Occipital lobe (tissue), 2 donors: ENCODE data around the gene CCSER1. TPM values are rescaled to one million over a fixed set of nuclear protein-coding genes. Genes with fewer than 3 reads are reported as not detected.
"Not testable (repeated sequence)": the region's sequence is repeated elsewhere in the genome, so short reads cannot be mapped to it uniquely, and the experiment has no call there.

Source experiments
- DNase-seq: peaks from one replicate; lab custom pipeline; 2025; lab: John Stamatoyannopoulos, UW
- total RNA-seq: library from RNA; depleted of rRNA; stranded (reverse); fragments of >200 nt; gene quantifications from one replicate; pipeline ENCODE4 v1.2.3, GENCODE V29; 2014

The CCSER1 gene
- total RNA-seq, 1 donor from 2014 or later = 246 TPM

DNA sequence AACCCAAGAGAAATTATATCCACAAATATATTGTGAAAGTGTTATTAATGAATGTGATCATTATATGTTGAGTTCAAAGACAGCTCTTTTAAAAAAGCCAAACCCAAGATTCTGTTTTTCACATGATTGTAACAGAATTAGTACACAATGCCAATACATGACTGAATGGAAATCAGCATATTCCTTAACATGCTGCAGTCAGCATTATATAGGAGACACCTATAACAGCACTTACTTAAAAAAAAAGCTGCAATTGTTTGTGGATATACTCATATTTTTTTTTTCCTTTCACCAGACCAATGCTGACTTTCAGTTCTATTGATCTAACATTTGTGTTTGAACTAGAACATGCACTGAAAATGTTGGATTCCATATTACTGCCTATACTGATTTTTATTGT, 165.2 kb downstream of the CCSER1 start:
- no peak for DNase-seq

DNA sequence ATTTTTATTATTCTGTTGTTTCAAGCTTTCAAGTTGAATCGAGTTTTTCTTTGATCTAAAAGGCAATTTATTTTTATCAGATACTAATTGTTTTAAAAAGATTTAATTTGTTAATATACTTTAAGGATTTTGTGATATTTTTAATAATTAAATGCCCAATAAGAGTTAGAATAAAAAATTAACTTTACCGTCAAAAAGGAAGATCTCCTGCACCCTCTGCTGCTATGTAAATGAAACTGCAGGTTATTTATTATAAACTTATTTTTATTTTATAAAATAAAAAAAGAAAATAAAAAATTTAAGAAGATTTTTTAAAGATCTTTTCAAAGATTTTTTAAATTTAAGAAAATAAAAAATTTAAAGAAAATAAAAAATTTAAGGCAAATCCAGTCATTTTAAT, 166.1 kb downstream of the CCSER1 start:
- DNase-seq = no peak

DNA sequence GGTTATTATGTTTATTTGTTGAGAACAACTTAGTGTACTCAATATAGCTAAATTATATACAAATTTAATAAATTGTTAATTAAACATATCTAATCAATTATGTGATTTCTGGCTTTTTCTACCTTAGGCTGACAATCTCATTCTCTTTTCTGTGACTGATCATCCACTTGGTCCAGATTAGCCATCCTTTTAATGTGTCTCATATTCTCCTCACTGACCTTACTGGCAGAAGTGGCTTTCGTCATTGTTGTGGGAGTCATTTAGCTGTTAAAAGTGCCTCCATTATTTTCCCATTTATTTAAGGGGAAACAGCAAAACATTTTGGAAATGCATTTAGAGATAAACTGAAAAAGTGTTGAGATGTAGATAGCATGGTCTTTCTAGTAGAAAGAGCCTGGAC, 172.2 kb downstream of the CCSER1 start:
- DNase-seq = no peak

DNA sequence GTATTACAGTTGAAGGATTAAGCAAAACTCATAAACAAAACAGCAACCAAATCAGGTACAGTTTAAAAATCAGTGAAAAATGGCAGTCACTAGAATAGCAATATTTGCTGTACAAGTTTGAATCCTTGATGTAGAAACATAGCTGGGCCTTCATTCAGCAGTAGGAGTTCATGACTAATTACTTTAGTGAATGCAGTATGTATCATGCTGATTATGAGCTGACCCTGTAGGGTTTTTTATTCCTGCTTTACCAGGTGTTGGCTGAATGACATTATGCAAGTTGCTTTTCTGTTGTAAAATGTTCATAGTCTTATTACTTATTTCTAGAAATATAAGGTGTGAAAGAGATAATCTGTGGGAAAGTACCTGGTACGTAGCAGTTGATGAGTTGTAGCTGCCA, 179.6 kb downstream of the CCSER1 start:
- DNase-seq = no peak

DNA sequence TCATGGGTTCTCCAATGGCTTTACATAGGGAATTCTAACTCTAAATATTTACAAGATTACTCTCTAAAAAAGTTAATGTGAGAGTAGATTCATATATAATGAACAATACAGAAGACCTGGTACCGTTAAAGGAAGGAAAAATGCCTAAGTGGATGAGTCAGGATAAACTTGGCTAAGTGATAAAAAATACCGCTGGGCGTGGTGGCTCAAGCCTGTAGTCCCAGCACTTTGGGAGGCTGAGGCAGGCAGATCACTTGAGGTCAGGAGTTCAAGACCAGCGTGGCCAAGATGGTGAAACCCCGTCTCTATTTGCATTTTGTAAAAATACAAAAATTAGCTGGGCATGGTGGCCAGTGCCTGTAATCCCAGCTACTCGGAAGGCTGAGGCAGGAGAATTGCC, 189.9 kb downstream of the CCSER1 start:
- DNase-seq = not testable (repeated sequence)

- no peak for DNase-seq
These were observed 190.6 kb downstream of the CCSER1 start for GRCh38 chr4:90317785-90318184.

DNA sequence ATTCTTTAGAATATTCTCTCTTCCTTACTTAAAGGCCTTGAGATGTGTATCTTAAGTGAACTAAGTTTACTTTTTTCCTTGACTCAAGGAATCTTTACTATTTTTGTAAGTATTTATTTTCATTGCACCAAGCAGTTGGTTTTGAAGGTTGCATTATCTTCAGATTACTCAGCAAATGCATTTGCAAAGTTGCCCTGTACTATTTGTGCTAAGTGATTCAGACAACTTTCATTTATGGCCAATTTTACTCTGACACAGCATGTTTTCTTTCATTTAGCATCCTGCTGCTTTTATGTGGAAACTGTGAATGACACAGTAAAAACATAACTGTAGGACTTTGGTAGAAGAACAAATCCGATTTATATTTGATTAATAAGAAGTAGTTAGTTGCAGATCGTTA, 191.0 kb downstream of the CCSER1 start:
- DNase-seq = no peak

DNA sequence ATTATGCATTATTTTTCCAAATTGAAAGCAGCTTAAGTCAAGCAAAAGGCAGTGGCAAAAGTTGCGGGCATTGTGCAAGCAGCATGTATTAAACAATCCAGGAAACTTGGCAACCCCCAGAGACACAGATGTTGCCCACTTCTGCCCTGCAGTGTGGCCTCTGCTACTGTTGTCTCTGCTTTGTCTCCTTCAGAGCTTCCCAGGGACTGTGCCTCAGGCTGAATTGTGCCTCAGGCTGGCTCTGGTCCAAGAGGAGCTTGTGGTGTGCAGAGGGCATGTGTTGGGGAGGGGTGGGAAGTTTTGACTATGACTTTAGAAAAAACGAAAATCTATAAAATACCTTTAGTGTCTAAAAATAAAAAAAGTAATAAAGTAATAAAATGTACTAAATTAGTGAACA, 201.4 kb downstream of the CCSER1 start:
- no peak for DNase-seq

GRCh38 chr4:90330546-90330945, 203.4 kb downstream of the CCSER1 start:
- DNase-seq = no peak

- DNase-seq = no peak
These were observed 218.5 kb downstream of the CCSER1 start for GRCh38 chr4:90345549-90346215.

DNA sequence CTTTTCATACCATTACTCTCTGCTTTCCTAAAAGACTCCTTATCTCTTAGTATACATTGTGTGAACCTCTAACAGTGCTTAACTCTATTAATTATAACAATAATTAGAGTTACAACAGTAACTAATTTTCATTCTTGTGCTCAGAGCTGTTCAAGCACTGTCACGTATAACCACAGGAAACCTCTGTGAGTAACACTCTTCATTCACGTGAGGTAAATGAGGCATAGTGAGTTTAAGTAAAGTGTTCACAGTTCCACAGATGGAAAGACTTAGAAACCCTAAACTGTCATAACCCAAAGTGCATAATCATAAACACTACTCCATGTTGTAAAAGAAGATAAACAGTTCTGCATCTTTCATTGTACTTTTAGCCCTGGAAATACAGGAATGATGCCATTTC, 222.4 kb downstream of the CCSER1 start:
- DNase-seq = no peak

GRCh38 chr4:90357117-90357710, 230.0 kb downstream of the CCSER1 start:
- no peak for DNase-seq

GRCh38 chr4:90375081-90375480, 247.9 kb downstream of the CCSER1 start:
- no peak for DNase-seq

DNA sequence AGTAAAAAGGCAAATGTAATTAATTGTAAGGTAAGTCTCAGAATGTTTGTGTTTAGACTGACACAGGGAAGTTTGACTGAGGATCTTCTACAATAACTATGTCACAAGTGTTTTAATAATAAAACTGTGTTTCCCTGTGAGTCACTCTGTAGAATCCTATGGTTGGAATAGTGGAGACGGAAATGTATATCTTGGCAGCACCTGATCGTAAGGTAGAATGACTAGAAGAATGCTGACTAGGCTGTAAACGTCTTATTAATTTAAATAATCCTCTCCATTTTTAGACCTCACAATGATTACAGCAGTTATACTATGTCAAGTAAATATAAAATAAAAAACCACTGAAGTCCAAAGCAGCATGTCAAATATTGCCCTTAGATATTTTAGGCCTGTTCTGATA, 266.0 kb downstream of the CCSER1 start:
- no peak for DNase-seq

DNA sequence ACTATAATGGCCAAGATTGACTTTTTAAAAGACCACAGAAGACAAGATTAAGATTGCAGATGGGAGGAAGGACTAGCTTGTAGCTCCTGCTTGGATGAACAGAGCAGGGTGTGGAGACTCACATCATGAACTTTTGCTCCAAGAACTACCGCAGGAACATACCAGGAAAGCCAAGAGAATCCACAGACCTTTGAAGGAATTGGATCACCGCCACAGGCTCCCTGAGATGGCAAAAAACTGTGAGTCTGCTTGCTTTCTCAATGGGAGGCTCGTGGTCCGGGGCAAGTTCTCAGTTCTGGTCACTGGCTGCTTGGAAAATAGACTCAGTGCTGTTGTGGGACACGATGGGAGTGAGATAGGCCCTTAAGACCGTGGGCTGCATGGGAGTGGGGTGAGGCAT, 276.6 kb downstream of the CCSER1 start:
- DNase-seq = no peak

- not testable (repeated sequence) for DNase-seq
These were observed 280.7 kb downstream of the CCSER1 start for GRCh38 chr4:90407897-90408296.

DNA sequence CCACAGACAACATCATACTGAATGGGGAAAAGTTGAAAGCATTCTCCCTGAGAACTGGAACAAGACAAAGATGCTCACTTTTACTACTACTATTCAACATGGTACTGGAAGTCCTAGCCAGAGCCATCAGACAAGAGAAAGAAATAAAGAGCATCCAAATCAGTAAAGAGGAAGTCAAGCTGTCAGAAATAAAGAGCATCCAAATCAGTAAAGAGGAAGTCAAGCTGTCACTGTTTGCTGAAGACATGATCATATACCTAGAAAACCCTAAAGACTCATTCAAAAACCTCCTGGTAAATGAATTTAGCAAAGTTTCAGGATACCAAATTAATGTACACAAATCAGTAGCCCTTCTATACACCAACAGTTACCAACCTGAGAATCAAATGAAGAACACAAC, 285.6 kb downstream of the CCSER1 start:
- DNase-seq = not testable (repeated sequence)

DNA sequence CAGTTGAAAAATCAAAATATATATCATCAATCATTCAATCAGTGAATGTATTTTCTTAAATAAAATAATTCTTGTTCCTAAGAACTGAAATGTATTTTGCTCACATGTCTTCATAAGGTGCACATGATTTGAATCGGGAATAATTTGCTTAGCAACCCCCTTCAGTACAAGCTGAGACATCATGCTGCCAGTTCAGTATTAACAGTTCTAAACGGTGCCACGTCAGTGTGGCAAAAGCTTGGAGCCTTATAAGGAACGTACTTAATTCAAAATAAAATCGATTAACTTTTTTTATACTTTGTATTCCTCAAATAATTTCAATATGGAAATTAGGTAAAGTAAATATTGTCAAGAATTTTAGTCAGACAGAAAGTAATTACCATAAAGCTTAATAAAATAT, 287.9 kb downstream of the CCSER1 start:
- DNase-seq = no peak

DNA sequence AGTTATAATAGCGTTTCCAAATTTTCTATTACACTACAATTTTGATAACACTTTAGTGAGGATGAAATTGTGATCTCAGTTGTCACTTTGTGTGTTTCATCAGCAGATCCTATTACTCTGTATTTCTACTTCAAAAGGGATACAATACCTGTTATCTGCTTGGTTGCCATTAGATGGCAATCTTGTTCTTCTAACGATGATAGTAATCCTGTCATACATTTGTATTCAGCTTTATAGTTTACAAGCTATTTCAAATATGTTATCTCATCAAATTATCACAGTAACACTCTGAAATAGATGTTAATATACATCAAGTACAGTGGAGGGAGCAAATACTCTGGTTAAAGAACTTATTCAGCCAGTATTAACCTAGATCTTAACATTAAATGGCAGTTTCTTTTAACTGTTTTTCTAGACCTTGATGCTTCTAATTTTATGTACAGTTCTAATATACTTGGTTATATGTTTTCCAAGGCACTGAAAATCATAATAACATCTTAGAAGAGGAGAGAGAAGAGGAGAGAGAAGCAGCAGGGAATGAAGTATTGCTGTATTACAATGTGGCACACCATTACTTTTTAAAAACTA, 292.0 kb downstream of the CCSER1 start:
- no peak for DNase-seq

DNA sequence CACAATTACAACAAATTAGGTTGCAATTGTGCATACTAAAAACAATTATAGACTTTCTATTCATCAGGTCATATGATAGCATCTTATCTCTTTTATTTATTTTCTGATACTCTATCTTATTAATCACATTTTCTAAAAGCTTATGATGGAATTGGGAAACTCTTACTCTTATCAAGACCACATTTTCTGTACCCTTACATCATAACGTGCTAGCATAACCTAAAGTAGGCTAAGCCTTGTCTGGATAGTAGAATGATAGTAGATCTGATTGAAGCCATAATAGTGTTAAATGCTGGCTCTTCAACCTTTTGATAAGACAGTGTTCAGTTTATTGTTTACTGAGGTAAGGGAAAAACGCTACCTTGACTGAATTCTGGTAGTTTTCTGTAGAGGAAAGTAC, 294.0 kb downstream of the CCSER1 start:
- no peak for DNase-seq

GRCh38 chr4:90425893-90426292, 298.7 kb downstream of the CCSER1 start:
- no peak for DNase-seq

- no peak for DNase-seq
These were observed 311.3 kb downstream of the CCSER1 start for GRCh38 chr4:90438522-90438921.

- no peak for DNase-seq
These were observed 314.6 kb downstream of the CCSER1 start for GRCh38 chr4:90441770-90442169.
